ENCODE data around the gene NDUFB8.
A peak's percentile ranks its signal among the peaks of the same experiment; 100 is the strongest.

Gene NDUFB8

GRCh38 chr10:100506596-100507356, 22.9 kb downstream of the NDUFB8 start:
- no peak for DNase-seq

- no peak for DNase-seq
These were observed 24.5 kb downstream of the NDUFB8 start for GRCh38 chr10:100505164-100505563.

- no peak for DNase-seq
These were observed 25.6 kb downstream of the NDUFB8 start for GRCh38 chr10:100504096-100504495.

GRCh38 chr10:100502926-100503494, 26.7 kb downstream of the NDUFB8 start:
- DNase-seq, result no peak

DNA sequence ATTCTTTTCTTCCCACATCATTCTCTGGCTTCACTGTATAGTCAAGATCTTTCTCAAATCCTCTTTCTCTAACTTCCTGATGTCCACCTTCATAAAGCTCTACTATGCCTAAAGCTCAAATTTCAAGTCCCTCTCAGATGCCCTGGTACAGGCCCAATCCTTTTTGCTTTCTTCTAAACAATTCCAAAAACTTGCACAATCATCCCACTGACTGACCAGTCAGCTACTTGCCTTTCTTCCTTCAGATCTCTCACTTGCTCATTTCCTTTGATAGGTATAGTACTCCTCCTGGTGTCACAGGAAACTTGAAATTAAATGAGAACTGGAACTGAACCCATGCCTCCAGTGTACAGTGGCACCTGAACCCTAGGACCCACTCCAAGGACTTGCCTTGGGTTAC, 28.2 kb downstream of the NDUFB8 start:
- no peak for DNase-seq

DNA sequence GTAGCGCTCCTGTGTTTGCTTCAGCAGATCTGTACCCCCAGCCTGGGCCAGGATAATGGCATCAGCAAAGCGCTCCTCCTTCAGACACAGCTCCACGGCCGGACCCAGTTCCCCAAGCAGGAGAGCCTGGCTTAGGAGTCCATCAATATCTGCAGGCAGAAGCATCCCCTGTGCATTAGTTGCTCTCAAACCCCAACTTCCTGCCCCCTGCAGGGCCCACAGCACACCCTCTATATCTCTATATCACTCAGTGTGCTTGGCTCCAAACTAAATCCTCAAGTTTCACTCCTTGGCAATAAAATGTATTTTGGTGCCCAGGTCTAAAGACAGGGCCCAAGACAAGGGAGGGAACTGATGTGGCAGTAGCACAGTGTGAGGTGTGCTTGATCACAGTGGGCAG, 31.6 kb downstream of the NDUFB8 start:
- no peak for DNase-seq

DNA sequence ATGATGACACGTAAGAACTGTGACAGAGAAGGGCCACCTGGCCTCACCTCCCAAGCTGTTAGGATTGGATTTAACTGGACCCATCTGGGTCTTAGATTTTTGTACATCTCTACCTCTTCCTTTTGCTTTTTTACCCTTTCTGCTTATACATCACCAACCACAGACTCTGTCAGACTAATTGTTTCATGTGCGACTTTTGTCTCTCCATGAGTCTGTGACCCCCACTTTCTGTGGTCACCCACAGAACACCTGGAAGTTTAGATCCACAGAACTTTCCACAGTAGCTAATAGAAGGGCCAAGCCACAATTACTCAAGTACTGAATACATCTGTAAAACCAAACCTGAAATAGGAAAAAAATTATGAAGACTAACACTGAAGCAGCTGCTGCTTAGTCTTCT, 33.1 kb downstream of the NDUFB8 start:
- DNase-seq, result no peak

DNA sequence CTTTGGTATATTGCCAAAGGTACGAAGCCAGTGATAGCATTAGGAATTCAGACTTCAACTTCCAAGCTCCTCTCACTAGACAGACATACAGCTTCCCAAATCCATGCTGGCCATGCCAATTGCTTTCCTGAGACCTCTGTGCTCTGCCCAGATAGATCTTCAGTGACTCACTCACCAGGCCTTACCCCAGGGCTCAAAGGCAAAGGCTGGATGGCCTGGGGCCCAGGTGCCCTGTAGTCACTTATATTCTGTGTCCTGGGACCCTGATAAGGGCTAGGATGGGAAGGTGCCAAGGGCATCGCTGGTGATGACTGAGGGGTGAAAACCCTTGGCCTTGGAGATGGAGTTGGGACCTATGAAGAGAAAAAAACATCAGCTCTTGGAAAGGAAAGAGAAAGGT, 39.1 kb downstream of the NDUFB8 start:
- no peak for DNase-seq

DNA sequence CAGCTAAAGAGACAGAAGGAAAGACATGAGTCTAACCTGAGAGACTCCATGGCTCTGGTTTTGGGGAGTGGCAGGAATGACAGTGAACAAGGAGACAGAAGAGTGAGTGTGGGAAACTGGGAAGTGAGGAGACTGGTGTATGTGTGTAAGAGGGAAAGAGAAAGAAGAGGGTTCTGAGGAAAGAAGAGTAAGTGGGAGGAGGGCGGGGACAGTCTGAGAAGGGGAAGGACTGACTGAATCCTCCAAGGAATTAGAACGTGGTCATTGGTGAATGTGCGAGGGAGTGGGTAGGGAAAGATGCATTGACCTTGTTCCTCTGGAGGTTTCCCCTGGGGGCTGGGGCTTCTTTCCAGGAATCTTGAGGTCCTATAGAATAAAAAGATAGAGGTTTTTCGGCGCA, 40.3 kb downstream of the NDUFB8 start:
- no peak for DNase-seq

DNA sequence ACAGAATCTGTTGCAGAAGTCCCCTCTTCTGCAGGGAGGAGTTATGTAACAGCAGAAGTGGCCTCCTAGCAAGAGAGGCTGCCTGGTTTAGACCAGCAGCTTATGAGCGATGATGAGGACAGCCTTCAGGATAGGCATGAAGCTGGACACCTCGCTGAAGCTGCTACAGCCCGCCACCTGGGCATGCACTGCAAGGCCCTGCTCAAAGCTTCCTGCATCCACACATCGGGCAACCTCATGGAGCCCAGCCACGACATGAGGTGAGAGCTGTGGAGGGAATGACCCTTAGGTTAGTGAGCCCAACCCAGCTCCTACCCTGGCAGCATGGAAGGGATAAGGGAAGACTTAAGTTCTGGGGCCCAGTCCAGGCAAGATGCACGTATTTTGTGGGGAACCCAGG, 42.1 kb downstream of the NDUFB8 start:
- DNase-seq, result no peak

GRCh38 chr10:100485801-100486495, 43.7 kb downstream of the NDUFB8 start:
- DNase-seq, result no peak

- no peak for DNase-seq
These were observed 44.3 kb downstream of the NDUFB8 start for GRCh38 chr10:100485366-100485765.

DNA sequence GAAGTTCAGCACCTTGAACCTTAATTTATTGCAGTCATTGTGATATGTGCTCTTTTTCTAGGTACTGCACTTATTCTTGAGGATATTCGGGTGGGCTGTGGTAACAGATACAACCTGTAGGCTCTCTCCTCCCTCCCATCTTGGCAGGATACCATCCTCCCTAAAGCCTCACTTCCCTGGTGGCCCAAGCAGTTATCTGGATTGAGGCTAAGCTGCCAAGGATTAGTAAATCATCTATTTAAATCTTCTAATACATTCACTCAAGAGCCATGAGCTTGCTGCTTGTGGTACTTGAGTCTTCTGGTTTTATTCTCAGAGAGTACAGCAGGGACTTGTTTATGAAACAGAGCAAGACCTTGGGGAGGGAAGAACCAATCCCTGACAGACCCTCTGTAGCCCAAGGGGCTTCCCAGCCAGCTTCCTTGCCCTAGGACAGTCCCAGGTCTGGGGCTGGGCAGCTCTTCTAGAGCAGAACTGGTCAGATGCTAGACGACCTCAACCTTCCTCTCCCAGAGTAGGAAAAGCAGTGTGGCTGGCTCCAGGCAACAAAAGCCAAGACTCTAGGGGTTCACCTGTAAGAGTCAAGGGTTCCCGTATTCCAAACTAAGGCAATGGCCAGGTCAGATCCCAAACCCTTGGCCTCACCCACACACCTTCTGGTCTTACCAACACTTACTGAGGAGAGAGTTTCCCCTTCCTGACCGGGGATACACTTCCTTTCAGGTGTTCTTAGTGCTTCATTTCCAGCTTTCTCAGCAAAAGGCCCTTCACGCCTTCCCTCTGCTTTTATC, 45.6 kb downstream of the NDUFB8 start:
- DNase-seq, result no peak

GRCh38 chr10:100482834-100483185, 46.9 kb downstream of the NDUFB8 start:
- no peak for DNase-seq

- DNase-seq, result peak; percentile 36
These were observed 47.4 kb downstream of the NDUFB8 start for GRCh38 chr10:100482181-100482833.

DNA sequence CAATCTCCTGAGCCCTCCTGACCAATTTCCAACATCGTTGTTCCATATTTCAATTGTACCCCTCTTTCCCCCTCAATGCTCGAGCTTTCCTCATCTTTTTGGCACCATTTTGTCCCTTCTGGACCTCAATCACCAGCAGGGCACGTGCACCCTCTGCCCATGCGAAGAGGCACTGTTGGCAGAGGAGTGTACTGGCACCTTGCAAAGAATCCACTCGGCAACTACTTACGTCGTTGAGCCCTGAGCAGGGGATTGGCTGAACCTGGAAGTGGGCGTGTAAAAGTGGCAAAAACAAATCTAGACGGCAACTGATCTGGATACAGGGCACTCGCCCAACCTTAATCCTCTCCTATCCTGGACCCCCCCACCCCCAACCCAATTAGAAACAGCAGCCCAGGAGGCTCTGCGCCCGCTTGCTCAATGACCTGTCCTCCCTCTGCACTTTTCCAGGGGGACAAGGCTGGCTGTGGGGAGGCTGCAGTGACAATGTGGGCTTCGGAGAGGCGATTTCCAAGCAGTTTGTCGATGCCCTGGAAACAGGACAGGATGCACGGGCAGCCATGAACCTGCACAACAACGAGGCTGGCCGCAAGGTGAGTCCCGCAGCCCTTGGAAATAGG, 48.1 kb downstream of the NDUFB8 start:
- peak; percentile 48 for DNase-seq

- no peak for DNase-seq
These were observed 49.7 kb downstream of the NDUFB8 start for GRCh38 chr10:100480002-100480401.

GRCh38 chr10:100479037-100479436, 50.6 kb downstream of the NDUFB8 start:
- no peak for DNase-seq

DNA sequence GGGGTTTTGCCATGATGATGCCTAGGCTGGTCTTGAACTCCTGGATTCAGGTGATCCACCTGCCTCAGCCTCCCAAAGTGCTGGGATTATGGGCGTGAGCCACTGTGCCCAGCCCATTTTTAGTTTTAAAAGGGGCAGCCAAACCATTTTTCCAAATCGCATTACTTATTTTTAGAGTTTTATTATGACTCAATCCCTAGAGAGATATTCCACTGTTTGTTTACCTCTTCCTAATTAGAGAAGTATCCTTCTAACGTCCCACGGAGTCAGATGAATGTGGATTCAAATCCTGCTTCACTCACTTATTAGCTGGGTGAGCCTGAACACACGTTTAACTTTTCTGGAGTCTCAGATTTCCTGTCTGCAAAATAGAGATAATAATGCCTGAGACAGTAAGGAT, 51.7 kb downstream of the NDUFB8 start:
- DNase-seq, result no peak

All from GF-D8 (cell line).